ENCODE results near the gene HAUS1.

HAUS1 gene

DNA sequence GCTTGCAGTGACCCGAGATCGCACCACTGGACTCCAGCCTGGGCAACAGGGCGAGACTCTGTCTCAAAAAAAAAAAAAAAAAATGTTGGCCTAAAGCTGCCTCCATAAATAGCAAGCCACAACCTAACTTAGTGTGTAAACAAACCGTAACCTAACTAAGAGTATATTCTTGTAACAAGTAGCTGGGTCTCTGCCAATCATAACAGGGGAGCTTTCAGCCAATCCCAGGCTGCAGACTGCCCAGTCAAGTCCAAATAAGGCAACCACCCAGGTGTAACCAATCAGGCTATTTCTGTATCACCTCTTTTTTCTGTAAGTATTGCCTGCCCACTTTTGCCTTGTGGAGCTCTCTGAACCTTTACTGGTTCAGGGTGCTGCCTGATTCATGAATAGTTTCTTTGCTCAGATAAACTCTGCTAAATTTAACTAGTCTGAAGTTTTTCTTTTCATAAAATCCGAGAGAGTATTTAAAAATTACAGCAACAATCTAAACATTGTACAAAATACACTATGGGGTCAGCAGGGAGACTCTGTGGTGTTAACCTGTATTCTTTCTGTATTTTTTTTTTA lies 36.7 kb upstream of the HAUS1 start:
- H3K4me3 ChIP-seq (ENCODE audit: low read depth, low read length): no peak overlapping the region
- TF ChIP-seq CTCF (IDR thresholded peaks at IDR 0.05; ENCODE audit: low read depth, low read length): no peak

GRCh38 chr18:46068763-46069162 lies 35.4 kb upstream of the HAUS1 start:
- no peak for TF ChIP-seq CTCF (IDR thresholded peaks at IDR 0.05; ENCODE audit: low read depth, low read length)
- no peak overlapping the region for H3K4me3 ChIP-seq (ENCODE audit: low read depth, low read length)

- no peak for TF ChIP-seq CTCF (IDR thresholded peaks at IDR 0.05; ENCODE audit: low read depth, low read length)
- H3K4me3 ChIP-seq (ENCODE audit: low read depth, low read length): no peak overlapping the region
Measured at GRCh38 chr18:46069524-46069923, 34.7 kb upstream of the HAUS1 start.

GRCh38 chr18:46070232-46070631 lies 34.0 kb upstream of the HAUS1 start:
- no peak for TF ChIP-seq CTCF (IDR thresholded peaks at IDR 0.05; ENCODE audit: low read depth, low read length)
- no peak overlapping the region for H3K4me3 ChIP-seq (ENCODE audit: low read depth, low read length)

GRCh38 chr18:46070815-46071652 lies 33.2 kb upstream of the HAUS1 start:
- TF ChIP-seq CTCF (IDR thresholded peaks at IDR 0.05; ENCODE audit: low read depth, low read length): no peak
- peak overlapping the region; percentile 86 for H3K4me3 ChIP-seq (ENCODE audit: low read depth, low read length)

DNA sequence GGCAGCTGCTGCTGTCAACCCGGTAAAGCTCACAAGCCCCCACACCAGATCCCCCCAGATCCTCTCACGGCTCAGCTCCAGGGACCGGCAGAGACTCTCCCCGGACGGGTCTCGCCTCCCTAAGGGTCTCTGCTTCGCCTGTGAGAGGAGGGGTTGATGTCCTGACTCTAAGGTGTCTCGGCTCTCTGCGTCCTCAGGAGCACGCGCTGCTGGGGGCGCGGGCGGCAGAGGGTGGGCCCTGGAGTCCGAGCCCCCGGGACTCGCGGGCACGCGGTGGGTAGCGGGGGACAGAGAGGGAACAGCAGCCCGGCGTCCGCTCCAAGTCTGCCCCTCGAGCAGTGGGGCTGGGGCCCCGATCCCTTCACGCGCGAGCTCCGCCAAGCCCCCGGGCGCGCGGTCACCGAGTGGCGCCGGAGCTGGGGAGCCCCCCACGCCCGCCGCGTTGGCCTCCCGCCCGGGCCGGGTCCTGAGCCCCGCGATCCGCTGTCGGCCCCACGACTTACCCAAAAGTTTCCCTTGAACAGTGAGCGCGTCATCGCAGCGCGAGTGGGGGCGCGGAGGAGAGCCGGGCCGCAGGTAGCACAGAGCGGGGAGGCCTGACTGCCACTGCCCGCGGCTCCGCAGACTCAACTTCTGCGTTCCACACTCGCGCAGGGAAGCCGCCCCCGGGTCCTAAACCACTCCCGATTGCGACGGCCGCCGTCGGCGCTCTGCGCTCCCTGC lies 32.4 kb upstream of the HAUS1 start, which contains the start of gene PSTPIP2:
PSTPIP2 (minus strand) TSS at position 608 of the 723 bp plus-strand sequence; CDS start at position 536, 72 bp downstream.
- TF ChIP-seq CTCF (IDR thresholded peaks at IDR 0.05; ENCODE audit: low read depth, low read length): no peak
- peak within 1 kb of the TSS; percentile 86 for H3K4me3 ChIP-seq (ENCODE audit: low read depth, low read length)
